GM18511 (cell line): ENCODE data around the gene DENND11.

Experiments used
- ATAC-seq: cut with Tn5 transposase; IDR thresholded peaks from one replicate; pipeline ENCODE4 v1.9.1; 2021; ENCODE audit warnings: mild to moderate bottlenecking, moderate library complexity; ENCODE audit not compliant: unreplicated experiment

The DENND11 gene

GRCh38 chr7:141686074-141686473 is 15.9 kb downstream of the DENND11 start:
- ATAC-seq: no peak

DNA sequence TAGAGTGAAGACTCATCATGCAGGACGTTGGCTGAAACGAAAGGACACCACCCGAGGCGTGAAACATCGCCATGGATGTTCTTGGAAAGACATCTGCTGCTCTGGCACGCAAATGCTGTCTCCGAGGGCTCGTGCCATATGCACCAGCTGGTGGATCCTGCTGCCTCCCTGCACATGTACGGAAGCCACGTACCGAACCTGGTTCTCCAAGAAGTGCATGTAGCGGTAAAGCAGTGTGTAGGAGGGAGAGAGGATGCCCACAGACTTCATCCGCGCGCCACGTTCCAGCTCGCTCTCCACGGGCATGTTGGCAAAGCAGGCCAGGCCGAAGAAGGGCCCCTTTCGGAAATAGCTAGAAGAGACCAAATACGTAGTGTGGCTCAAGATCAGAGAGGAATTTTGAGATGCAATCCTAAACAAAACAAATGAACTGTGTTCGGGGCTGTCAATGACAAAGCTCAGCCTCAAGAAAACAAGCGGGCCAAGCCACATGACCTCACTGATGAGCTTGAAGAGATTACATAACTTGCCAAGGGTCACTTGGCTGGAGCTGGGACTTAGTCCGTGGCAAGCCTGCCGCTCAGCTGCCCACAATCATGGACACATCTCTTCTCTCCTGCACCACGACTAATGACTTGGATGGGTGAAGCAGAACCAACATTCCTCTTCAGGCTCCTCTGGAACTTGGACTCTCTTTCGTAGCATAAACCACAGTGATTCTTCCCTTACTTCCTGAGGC is 16.5 kb downstream of the DENND11 start:
- no peak for ATAC-seq

DNA sequence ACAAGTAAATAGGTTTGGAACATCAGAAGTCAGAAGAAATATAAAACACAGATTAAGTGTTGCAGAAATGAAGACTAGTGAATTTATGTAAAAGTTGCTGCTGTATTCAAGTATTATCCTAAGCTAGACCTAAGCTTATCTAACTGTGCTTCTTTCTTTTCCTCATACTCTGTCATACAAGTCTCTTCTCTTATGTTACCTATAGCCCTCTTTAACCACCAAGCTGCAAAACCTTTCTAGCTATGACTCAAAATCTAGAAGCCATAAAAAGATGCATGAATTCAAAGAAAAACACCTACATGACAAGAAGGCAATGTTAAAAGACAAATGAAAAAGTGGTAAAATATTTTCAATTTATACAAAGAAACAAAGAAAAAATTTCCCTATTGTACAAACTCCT is 23.0 kb downstream of the DENND11 start:
- ATAC-seq: peak; percentile 69

DNA sequence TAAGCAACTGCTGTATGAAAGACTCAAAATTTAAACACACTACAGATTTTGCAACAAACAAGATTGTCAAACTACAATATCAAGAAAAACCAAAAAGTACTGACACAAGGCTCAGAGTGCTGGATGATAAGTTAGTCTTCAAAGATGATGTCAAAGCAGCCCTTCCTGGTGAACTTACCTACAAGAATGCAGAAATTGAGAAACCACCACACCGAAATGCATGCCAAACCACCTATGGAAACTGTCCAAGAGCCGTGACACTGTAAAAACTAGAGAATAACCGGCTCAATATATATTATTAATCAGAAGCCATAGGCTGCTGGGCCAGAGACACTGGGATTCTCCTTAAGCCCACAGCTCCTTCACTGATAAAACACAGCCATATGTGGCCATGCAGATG is 25.3 kb downstream of the DENND11 start:
- no peak for ATAC-seq

GRCh38 chr7:141675436-141676215 is 26.3 kb downstream of the DENND11 start:
- no peak for ATAC-seq

DNA sequence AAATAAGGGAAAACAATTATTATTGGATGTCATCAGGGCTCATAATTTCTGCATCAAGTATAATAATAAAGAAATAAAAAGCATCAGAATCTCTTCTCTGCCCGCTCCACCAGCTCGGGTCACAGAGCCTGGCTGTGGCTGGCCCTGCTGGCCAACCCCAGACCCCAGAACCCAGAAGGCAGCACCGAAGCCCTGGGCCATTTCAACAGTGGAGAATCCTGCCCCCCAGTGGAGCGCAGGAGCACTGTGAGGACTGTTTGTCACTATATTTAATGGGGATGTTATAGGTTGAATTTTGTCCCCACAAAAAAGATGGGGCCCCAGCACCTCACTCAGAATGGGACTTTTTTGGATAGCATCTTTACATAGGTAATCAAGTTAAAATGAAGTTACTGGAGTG is 27.3 kb downstream of the DENND11 start:
- ATAC-seq: no peak

DNA sequence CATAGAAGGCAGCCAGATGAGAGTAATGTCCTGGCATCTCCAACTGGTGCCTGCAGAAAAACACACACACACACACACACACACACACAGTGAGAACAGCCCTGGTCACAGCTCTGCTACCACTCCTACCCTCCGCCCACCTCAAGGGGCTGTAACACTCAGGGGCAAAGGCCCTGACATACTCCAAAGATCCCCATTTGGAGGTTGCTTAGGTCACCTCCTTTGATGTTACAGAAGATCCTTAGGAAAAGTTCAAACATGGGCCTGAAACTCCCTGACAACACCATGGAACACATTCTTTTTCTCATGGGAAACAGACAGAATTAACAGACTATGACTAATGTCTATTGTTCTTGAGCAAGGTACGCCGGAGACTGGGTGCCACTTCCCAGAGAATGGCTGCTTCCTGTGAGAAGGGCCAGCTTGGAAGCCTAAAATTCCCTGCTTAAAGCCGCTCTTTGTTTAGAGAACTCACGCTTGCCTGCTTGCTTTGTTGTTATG is 27.7 kb downstream of the DENND11 start:
- ATAC-seq: no peak

DNA sequence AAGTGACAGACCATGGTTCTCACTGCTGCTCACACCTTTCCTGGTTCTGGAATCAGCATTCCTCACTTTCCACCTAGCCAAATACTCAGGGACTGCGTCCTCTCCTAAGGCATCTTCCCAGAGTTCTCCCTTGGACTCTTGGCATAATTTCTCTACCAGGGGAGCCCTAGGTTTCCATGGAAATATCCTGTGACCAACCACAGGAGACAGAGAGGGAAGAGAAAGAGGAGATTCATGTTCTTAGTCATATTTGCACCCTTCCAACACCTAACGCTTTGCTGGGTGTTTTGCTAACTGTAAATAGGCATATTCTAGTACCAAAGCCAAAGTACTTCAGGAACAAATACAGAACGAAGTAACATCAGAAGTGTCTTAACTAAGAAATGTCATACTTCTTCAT is 28.6 kb downstream of the DENND11 start:
- ATAC-seq: no peak

GRCh38 chr7:141671705-141672496 is 30.1 kb downstream of the DENND11 start:
- no peak for ATAC-seq

DNA sequence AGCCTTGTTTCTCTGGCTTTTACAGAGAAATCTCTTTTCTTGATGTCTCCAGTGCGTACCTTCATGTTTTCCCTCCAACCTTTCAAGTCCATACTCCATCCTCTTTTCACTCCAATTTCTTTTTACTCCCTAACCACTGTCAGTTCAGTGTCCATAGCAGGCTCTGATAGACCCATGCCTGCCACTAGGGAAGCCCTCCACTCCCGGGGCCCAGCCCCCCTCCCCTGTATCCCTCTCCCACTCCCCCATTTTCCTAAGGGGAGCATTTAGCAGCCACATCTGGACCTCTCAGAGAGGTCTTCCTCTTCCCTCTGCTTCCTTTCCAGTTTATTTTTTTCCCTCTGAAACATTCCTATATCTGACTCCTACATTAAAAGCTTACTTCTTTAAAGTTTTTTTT is 33.1 kb downstream of the DENND11 start:
- ATAC-seq: no peak

DNA sequence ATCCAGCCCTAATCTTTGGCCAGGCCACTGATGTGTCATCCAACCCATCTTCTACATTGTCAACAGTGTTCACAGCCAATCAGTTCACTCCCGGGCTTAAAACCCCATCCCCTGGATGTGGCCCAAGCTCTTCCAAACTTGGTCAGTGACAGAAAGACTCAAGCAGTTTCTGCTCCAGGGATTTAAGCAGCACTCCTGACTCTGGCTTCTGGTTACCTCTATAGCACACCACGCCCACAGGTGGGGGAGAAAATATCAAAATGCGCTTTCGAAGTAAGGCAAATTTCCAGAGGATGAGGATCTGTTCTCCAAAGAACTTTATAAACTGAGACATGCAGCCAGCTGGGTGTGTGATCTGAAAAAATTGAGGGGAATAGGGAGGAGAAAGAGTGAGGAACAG is 35.9 kb downstream of the DENND11 start:
- no peak for ATAC-seq

DNA sequence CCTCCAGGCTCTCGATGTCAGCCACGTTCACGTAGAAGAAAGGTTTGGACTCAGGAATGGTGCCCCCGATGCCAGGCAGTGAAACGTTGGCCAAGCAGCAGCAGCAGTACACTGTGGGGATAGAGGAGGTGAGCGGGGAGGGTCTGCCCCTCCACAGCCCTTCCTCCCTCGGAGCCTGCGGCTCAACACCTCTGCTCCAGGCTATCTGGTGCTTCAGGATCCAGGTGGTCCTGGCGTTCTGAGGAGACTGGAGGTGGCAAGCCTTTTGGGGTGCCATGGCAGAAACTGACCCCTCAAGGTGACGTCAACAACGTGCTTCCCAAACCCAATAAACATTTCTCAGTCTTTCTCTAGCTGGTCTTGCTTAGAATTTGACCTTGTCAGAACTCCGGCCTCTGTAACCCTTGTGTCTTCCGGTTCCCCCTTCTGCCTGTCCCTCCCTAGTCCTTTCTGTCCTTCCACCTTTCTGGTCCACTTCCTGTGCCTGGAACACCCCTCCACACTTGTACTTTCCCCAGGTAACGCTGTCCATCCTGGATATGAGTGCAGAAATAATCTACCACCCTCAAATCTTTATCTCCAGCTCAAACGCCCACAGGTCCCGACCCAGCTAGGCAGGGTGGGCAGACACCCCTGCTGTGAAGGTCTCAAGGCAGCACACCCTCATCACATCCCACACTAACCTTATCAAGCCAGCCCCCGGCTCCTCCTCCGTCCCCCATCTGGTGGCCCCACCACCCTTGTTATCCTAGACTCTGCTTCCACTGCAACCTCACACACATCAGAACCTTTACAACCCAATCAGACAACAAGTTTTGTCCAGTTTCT is 36.5 kb downstream of the DENND11 start:
- no peak for ATAC-seq

- no peak for ATAC-seq
Measured at GRCh38 chr7:141664450-141664849, 37.5 kb downstream of the DENND11 start.

DNA sequence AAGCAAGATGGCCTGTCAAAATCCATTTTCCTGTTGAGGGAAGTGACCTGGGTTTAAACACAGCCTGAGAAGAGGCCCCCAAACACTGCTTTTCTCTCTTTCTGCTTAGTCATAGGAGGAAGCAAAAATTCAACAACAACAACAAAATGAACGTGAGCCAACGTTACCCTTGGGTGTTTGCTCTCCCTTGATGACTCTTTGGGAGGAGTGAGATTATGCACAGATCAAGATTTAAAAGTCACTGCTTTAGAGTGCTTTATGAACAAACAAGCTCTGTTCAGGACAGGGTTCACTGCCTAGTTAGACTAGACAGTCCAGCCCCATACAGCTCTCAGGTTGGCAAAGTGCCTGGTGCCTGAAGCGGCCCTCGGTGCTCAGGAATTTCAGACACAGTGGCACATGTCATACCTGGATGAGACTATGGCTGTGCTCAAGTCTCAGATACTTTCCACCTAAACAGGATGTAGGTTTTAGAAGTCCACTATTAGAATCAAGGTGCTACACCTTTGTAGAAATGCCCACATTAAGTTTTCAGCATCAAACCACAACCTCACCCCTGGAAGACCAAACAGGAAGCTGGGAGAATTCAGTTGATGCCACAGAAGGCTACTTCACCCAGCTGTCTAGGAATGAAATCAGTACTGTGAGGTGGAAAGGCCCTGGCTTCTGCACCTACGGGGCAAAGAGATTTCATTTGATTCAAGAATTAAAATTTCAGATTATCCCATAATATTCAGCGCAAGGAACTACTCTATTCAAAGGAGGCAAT is 38.7 kb downstream of the DENND11 start:
- ATAC-seq: no peak

DNA sequence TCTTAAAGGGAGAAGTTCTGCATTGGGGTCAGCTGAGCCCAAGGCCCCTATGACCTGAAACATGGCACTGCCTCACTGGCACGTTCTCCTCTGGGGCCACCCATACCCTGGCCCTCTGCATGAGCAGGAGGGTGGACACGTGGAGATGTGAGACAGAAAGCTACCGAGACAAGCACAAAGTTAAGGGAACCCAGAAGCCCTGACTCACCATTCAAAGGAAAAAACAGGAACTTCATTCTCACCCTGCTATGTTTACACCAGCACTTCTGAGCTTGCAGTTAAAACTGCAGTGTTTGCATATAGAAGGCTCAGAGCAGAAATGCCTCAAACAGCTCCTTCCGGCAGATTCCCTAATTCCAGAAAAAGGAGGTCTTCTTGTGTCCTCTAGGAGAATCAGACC is 41.7 kb downstream of the DENND11 start:
- ATAC-seq: no peak

- no peak for ATAC-seq
Measured at GRCh38 chr7:141659501-141659900, 42.5 kb downstream of the DENND11 start.

DNA sequence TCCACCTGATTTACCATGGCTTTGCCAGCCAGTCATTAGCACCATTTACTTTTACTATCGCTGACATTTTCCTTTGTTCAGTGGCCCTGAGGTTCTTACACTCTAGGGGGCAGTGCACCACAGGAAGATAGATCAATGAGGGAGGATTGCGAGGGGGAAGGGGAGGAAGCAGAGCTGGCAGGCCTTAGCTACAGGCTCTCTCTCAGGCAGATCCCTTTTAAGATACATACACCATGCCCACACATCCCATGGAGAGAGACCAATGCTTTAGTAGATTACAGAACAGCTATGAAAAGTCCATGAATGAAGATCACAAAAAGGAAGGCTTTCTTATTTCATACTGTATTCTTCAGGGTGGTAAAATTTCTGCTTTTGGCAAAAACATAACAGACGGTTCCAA is 47.4 kb downstream of the DENND11 start:
- peak; percentile 80 for ATAC-seq

- ATAC-seq: no peak
Measured at GRCh38 chr7:141652691-141653090, 49.3 kb downstream of the DENND11 start.
